T-helper 17 cell (primary cell): ENCODE measurements around the gene SLCO1B3. TPM values are rescaled to one million over a fixed set of nuclear protein-coding genes. Genes with fewer than 3 reads are reported as not detected.

Source experiments
- ATAC-seq: fragments of 150-1000 bp; cut with Tn5 transposase; 2 replicates; pipeline ENCODE4 v1.10.0; 2021; ENCODE audit warnings: mild to moderate bottlenecking, moderate library complexity
- DNase-seq, 3 donors: peaks; one replicate each; pipeline versions ENCODE4 v3.0.0 to v3.0.0-alpha.2; 2020 to 2021
- H3K9me3 ChIP-seq: one replicate; pipeline ENCODE4 v1.7.0; 2013; ENCODE audit warnings: low read length, mild to moderate bottlenecking; ENCODE audit not compliant: control insufficient read depth, poor library complexity, severe bottlenecking
- H3K27ac Mint-ChIP-seq: one replicate; pipeline ENCODE4 v1.8.0; 2022; ENCODE audit warnings: mild to moderate bottlenecking, moderate library complexity, mixed read lengths
- H3K27me3 Mint-ChIP-seq: one replicate; pipeline ENCODE4 v1.8.0; 2022; ENCODE audit warnings: mixed read lengths
- H3K36me3 Mint-ChIP-seq: one replicate; pipeline ENCODE4 v1.8.0; 2022; ENCODE audit warnings: low read depth, mixed read lengths
- H3K4me1 Mint-ChIP-seq: one replicate; pipeline ENCODE4 v1.8.0; 2022; ENCODE audit warnings: mild to moderate bottlenecking, mixed read lengths
- H3K4me3 Mint-ChIP-seq: one replicate; pipeline ENCODE4 v1.8.0; 2022; ENCODE audit warnings: mild to moderate bottlenecking, moderate library complexity, mixed read lengths
- total RNA-seq, 4 donors: library from RNA in 2 of 4; stranded (reverse) in 2 of 4; gene quantifications; one replicate each; pipeline ENCODE4 v1.2.3 and lab custom pipeline; 2022 to 2026

SLCO1B3 gene
- total RNA-seq, 2 donors from 2014 or later: not detected

DNA sequence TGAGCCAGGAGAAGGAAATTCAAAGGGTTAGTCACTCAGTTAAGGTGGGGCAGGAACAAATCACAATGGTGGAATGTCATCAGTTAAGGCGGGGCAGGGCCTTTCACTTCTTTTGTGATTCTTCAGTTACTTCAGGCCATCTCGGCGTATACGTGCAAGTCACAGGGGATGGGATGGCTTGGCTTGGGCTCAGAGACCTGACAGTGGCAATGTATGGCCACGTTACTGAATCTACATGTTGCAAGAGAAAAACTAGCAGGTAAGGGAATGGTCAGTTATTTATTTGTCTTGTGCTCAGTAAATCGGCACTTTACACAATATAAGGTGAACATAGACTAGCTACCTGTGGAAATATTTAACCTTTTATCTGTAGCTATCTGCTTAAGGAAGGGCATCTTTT is 11.9 kb downstream of the SLCO1B3 start:
- no peak for ATAC-seq
- H3K36me3 Mint-ChIP-seq: no peaks in the 10 kb centered on the region
- no peaks in the 10 kb centered on the region for H3K4me1 Mint-ChIP-seq
- DNase-seq: no peak
- H3K4me3 Mint-ChIP-seq: no peak overlapping the region
- H3K9me3 ChIP-seq: no peaks in the 10 kb centered on the region
- H3K27ac Mint-ChIP-seq: no peak overlapping the region
- no peaks in the 10 kb centered on the region for H3K27me3 Mint-ChIP-seq

- H3K36me3 Mint-ChIP-seq: no peaks in the 10 kb centered on the region
- no peak for DNase-seq
- H3K9me3 ChIP-seq: no peaks in the 10 kb centered on the region
- H3K27me3 Mint-ChIP-seq: no peaks in the 10 kb centered on the region
- no peak overlapping the region for H3K27ac Mint-ChIP-seq
- no peak overlapping the region for H3K4me3 Mint-ChIP-seq
- no peaks in the 10 kb centered on the region for H3K4me1 Mint-ChIP-seq
- no peak for ATAC-seq
Observed at GRCh38 chr12:20822925-20823324, 12.4 kb downstream of the SLCO1B3 start.

DNA sequence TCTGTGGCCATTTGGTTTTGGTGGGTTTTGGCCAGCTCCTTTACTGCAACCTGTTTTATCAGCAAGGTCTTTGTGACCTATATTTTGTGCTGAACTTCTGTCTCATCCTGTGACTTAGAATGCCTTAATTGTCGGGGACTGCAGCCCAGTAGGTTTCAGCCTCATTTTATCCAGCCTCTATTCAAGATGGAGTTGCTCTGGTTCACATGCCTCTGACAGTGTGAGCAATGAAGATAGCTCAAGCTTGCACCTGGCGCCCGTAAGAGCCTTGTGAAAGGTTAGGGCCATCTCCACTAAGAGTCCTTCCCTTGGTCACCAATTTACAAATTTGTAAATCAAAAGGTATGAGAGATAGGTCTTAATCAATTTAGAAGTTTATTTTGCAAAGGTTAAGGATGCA is 19.4 kb downstream of the SLCO1B3 start:
- Mint-ChIP-seq H3K4me3 (no peak overlapping the region), H3K27ac (no peak overlapping the region), H3K4me1 (no peaks in the 10 kb centered on the region), H3K27me3 (no peaks in the 10 kb centered on the region), H3K36me3 (no peaks in the 10 kb centered on the region)
- DNase-seq (no peak), ATAC-seq (no peak)
- H3K9me3 ChIP-seq: no peaks in the 10 kb centered on the region

- H3K9me3 ChIP-seq: no peaks in the 10 kb centered on the region
- Mint-ChIP-seq H3K4me3 (no peak overlapping the region), H3K36me3 (no peaks in the 10 kb centered on the region), H3K4me1 (no peaks in the 10 kb centered on the region), H3K27me3 (no peaks in the 10 kb centered on the region), H3K27ac (no peak overlapping the region)
- ATAC-seq: no peak
- no peak for DNase-seq
Observed at GRCh38 chr12:20830456-20830855, 20.0 kb downstream of the SLCO1B3 start.

- H3K27me3 Mint-ChIP-seq: no peaks in the 10 kb centered on the region
- H3K27ac Mint-ChIP-seq: no peak overlapping the region
- no peak overlapping the region for H3K4me3 Mint-ChIP-seq
- H3K4me1 Mint-ChIP-seq: no peaks in the 10 kb centered on the region
- ATAC-seq: no peak
- H3K9me3 ChIP-seq: no peaks in the 10 kb centered on the region
- H3K36me3 Mint-ChIP-seq: no peaks in the 10 kb centered on the region
- DNase-seq: no peak
Observed at GRCh38 chr12:20832911-20833310, 22.4 kb downstream of the SLCO1B3 start.

DNA sequence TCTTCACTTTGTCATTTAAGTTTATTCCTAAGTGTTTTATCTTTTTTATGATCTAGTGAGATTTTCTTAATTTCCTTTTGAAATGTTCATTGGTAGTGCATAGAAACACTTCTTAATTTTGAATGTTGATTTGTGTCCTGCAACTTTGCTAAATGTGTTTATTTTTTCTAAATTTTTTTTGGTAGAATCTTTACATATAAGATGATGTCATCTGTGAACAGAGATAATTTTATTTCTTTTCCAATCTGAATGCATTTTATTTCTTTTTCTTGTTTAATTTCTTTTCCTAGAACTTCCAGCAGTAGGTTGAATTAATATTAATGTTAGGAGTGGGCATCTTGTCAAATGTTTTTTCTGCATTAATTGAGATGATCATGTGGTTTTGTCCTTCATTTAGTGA is 42.1 kb downstream of the SLCO1B3 start:
- Mint-ChIP-seq H3K4me1 (no peaks in the 10 kb centered on the region), H3K4me3 (no peak overlapping the region), H3K27ac (no peak overlapping the region), H3K27me3 (no peaks in the 10 kb centered on the region), H3K36me3 (no peaks in the 10 kb centered on the region)
- H3K9me3 ChIP-seq: no peaks in the 10 kb centered on the region
- no peak for ATAC-seq
- no peak for DNase-seq

DNA sequence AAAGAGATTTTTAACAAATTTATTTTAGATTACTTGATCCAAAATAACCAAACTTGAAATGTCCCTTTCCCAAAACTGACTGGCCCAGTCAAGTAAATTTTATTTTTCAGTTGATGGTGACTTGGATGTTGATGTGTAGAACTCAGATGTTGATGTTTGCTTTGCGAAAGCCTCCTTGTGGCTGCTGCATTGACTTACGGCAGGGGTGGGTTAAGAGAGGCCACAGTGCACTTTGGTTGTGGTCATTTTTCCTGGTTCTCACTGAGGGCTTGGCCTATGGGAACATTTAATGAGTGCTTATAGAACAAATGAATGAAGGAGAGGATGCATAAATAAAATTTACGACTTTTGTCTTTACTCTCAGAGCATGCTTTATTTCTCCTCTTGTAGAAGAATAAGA is 52.6 kb downstream of the SLCO1B3 start:
- H3K4me3 Mint-ChIP-seq: no peak overlapping the region
- H3K9me3 ChIP-seq: no peaks in the 10 kb centered on the region
- H3K4me1 Mint-ChIP-seq: no peaks in the 10 kb centered on the region
- DNase-seq (no peak), ATAC-seq (no peak)
- H3K27ac Mint-ChIP-seq: no peak overlapping the region
- no peaks in the 10 kb centered on the region for H3K36me3 Mint-ChIP-seq
- no peaks in the 10 kb centered on the region for H3K27me3 Mint-ChIP-seq

GRCh38 chr12:20865873-20866272 is 55.4 kb downstream of the SLCO1B3 start:
- Mint-ChIP-seq H3K27me3 (no peaks in the 10 kb centered on the region), H3K36me3 (no peaks in the 10 kb centered on the region), H3K27ac (no peak overlapping the region), H3K4me3 (no peak overlapping the region), H3K4me1 (no peaks in the 10 kb centered on the region)
- no peaks in the 10 kb centered on the region for H3K9me3 ChIP-seq
- ATAC-seq (no peak), DNase-seq (no peak)

DNA sequence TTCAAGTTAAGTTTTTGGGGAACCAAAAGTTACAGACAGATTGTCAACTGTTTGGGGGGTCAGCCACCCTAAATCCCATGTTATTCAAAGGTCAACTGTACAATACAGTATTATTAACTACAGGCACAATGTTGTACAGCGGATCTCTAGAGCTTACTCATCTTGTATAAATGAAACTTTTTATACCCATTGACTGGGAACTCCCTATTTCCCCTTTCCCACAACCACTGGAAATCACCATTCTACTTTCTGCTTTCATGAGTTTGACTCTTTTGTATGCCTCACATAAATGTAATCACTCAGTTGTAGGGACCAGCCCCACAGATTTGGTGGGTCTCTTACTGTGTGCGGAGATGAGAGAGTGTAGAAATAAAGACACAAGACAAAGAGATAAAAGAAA is 57.8 kb downstream of the SLCO1B3 start:
- ATAC-seq (no peak), DNase-seq (no peak)
- Mint-ChIP-seq H3K4me1 (no peaks in the 10 kb centered on the region), H3K36me3 (no peaks in the 10 kb centered on the region), H3K27ac (no peak overlapping the region), H3K27me3 (no peaks in the 10 kb centered on the region), H3K4me3 (no peak overlapping the region)
- no peaks in the 10 kb centered on the region for H3K9me3 ChIP-seq

- Mint-ChIP-seq H3K27ac (no peak overlapping the region), H3K36me3 (no peaks in the 10 kb centered on the region), H3K4me3 (no peak overlapping the region), H3K27me3 (no peaks in the 10 kb centered on the region), H3K4me1 (no peaks in the 10 kb centered on the region)
- ATAC-seq (no peak), DNase-seq (no peak)
- H3K9me3 ChIP-seq: no peaks in the 10 kb centered on the region
Observed at GRCh38 chr12:20883288-20883687, 72.8 kb downstream of the SLCO1B3 start.

DNA sequence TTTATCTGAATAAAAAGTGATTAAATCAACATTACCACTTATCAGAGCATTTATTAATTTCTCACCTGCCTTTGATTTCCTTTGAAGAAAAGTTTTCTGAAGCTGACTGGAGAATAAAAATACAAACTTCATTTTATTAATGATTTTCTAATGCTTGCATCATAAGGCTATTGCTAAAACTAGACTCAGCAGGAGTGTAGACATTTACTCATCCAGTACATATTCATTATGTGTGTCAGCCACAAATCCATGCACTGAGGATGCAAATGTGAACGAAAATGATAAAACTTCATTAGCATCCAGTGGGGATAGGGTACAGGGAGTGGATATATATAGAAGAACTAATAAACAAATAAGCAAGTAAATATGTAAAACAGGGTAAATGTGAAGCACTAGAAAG is 74.6 kb downstream of the SLCO1B3 start:
- Mint-ChIP-seq H3K27me3 (no peaks in the 10 kb centered on the region), H3K4me1 (no peaks in the 10 kb centered on the region), H3K4me3 (no peak overlapping the region), H3K36me3 (no peaks in the 10 kb centered on the region), H3K27ac (no peak overlapping the region)
- DNase-seq (no peak), ATAC-seq (no peak)
- no peaks in the 10 kb centered on the region for H3K9me3 ChIP-seq

- Mint-ChIP-seq H3K36me3 (no peaks in the 10 kb centered on the region), H3K27me3 (no peaks in the 10 kb centered on the region), H3K4me3 (no peak overlapping the region), H3K27ac (no peak overlapping the region), H3K4me1 (no peaks in the 10 kb centered on the region)
- DNase-seq (no peak), ATAC-seq (no peak)
- no peaks in the 10 kb centered on the region for H3K9me3 ChIP-seq
Observed at GRCh38 chr12:20885552-20885951, 75.0 kb downstream of the SLCO1B3 start.

- Mint-ChIP-seq H3K36me3 (no peaks in the 10 kb centered on the region), H3K27me3 (no peaks in the 10 kb centered on the region)
Observed at GRCh38 chr12:20917269-20917668, 106.8 kb downstream of the SLCO1B3 start.

DNA sequence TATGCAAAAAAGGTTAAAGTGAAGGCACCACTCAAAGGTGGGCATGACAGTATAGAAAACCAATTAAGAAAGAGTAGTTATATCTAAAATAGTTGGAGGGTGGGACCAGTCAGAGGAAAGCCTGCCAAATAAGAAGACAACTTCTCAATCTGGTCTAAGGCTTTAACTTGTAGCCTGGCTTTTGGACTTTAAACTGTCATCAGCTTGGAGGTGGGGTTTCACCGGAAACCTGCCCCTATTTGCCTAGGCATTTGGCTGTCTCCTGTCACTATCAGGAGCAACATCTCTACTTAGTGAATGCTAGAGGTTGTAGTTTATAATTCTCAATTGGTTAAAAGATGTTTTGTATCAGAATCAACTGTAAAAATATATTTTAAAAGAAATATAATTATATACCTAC is 107.3 kb downstream of the SLCO1B3 start:
- H3K4me1 Mint-ChIP-seq: no peaks in the 10 kb centered on the region
- no peak overlapping the region for H3K27ac Mint-ChIP-seq
- no peaks in the 10 kb centered on the region for H3K9me3 ChIP-seq
- no peak overlapping the region for H3K4me3 Mint-ChIP-seq
- no peak for ATAC-seq
- no peaks in the 10 kb centered on the region for H3K36me3 Mint-ChIP-seq
- no peaks in the 10 kb centered on the region for H3K27me3 Mint-ChIP-seq
- no peak for DNase-seq

More at GRCh38 chr12:20917269-20917668, 106.8 kb downstream of the SLCO1B3 start:
- Mint-ChIP-seq H3K4me1 (no peaks in the 10 kb centered on the region), H3K4me3 (no peak overlapping the region), H3K27ac (no peak overlapping the region)
- H3K9me3 ChIP-seq: no peaks in the 10 kb centered on the region
- no peak for DNase-seq
- ATAC-seq: no peak

- ATAC-seq (no peak), DNase-seq (no peak)
- Mint-ChIP-seq H3K36me3 (no peaks in the 10 kb centered on the region), H3K27me3 (no peaks in the 10 kb centered on the region), H3K4me3 (no peak overlapping the region), H3K27ac (no peak overlapping the region), H3K4me1 (no peaks in the 10 kb centered on the region)
- H3K9me3 ChIP-seq: no peaks in the 10 kb centered on the region
Observed at GRCh38 chr12:20931894-20932293, 121.4 kb downstream of the SLCO1B3 start.
